HUES48 (cell line): ENCODE measurements around the gene BRD3.
"Not testable (repeated sequence)": the region's sequence is repeated elsewhere in the genome, so short reads cannot be mapped to it uniquely, and the experiment has no call there.

Experiments
- H3K27ac ChIP-seq: one replicate; pipeline ENCODE4 v1.7.0; 2013; ENCODE audit warnings: low read depth, low read length, inconsistent platforms
- H3K27me3 ChIP-seq: 2 replicates; pipeline ENCODE4 v1.6.1; 2013; ENCODE audit warnings: mild to moderate bottlenecking, low read length; ENCODE audit not compliant: control insufficient read depth, insufficient read depth
- H3K36me3 ChIP-seq: 2 replicates; pipeline ENCODE4 v1.6.1; 2013; ENCODE audit warnings: low read length; ENCODE audit not compliant: control insufficient read depth, insufficient read depth
- H3K4me1 ChIP-seq: 2 replicates; pipeline ENCODE4 v1.6.1; 2013; ENCODE audit warnings: mild to moderate bottlenecking, low read length; ENCODE audit not compliant: control insufficient read depth, insufficient read depth
- H3K4me3 ChIP-seq: 2 replicates; pipeline ENCODE4 v1.5.1; 2013; ENCODE audit warnings: mild to moderate bottlenecking, low read depth, low read length
- H3K9ac ChIP-seq: 2 replicates; pipeline ENCODE4 v1.6.1; 2013; ENCODE audit warnings: mild to moderate bottlenecking, low read depth, low read length, moderate library complexity
- H3K9me3 ChIP-seq: 2 replicates; pipeline ENCODE4 v1.6.1; 2013; ENCODE audit warnings: low read length; ENCODE audit not compliant: control insufficient read depth, insufficient read depth

Gene BRD3

GRCh38 chr9:134067904-134068743 is at the start of gene BRD3:
Gene BRD3, minus strand, starts transcription at chr9:134068026. Its CDS starts 14,549 bp downstream, at chr9:134053477.
- peaks cover 9% of the 10 kb centered on the region for H3K4me1 ChIP-seq
- no peaks in the 10 kb centered on the region for H3K36me3 ChIP-seq
- peak within 1 kb of the TSS; percentile 82 for H3K4me3 ChIP-seq
- peak within 1 kb of the TSS; percentile 75 for H3K9ac ChIP-seq
- H3K9me3 ChIP-seq = no peaks in the 10 kb centered on the region; the same call in 1 of the 2 replicates
- peak within 1 kb of the TSS; percentile 93 for H3K27ac ChIP-seq
- peaks cover 15% of the 10 kb centered on the region for H3K27me3 ChIP-seq

DNA sequence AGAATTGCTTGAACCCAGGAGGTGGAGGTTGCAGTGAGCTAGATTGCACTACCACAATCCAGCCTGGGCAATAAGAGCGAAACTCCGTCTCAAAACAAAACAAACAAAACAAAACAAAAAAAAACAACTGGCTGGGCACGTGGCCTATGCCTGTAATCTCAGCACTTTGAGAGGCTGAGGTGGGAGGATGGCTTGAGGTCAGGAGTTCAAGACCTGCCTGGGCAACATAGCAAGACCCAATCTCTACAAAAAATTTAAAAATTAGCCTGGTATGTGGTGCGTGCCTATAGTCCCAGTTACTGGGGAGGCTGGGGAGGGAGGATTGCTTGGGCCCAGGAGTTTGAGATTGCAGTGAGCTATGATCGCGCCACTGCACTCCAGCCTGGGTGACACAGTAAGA is 44.7 kb upstream of the BRD3 start:
- no peak overlapping the region for H3K27ac ChIP-seq
- no peak overlapping the region for H3K4me3 ChIP-seq
- H3K36me3 ChIP-seq = no peaks in the 10 kb centered on the region
- no peak overlapping the region for H3K9ac ChIP-seq
- no peaks in the 10 kb centered on the region for H3K4me1 ChIP-seq
- no peaks in the 10 kb centered on the region for H3K9me3 ChIP-seq
- H3K27me3 ChIP-seq = no peaks in the 10 kb centered on the region

GRCh38 chr9:134111064-134111463 is 43.2 kb upstream of the BRD3 start:
- Histone ChIP-seq H3K9me3 (no peaks in the 10 kb centered on the region), H3K9ac (no peak overlapping the region), H3K27me3 (no peaks in the 10 kb centered on the region), H3K4me3 (no peak overlapping the region), H3K27ac (no peak overlapping the region), H3K36me3 (no peaks in the 10 kb centered on the region), H3K4me1 (no peaks in the 10 kb centered on the region)

DNA sequence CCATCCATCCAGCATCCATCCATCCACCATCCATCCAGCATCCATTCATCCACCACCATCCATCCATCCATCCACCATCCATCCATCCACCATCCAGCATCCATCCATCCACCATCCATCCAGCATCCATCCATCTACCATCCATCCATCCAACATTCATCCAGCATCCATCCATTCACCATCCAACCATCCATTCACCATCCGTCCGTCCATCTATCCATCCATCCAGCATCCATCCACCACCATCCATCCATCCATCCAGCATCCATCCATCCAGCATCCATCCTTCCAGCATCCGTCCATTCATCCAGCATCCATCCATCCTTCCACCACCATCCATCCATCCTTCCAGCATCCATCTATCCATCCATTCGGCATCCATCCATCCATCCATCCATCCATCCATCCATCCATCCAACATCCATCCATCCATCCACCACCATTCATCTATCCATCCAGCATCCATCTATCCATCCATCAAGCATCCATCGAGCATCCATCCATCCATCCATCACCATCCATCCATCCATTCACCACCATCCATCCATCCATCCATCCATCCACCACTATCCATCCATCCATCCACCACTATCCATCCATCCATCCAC is 35.7 kb upstream of the BRD3 start:
- H3K27me3 ChIP-seq = no peaks in the 10 kb centered on the region
- H3K4me1 ChIP-seq = no peaks in the 10 kb centered on the region
- no peak overlapping the region for H3K27ac ChIP-seq
- no peaks in the 10 kb centered on the region for H3K9me3 ChIP-seq
- H3K4me3 ChIP-seq = no peak overlapping the region
- H3K9ac ChIP-seq = no peak overlapping the region
- H3K36me3 ChIP-seq = no peaks in the 10 kb centered on the region

- Histone ChIP-seq H3K36me3 (no peaks in the 10 kb centered on the region), H3K9ac (no peak overlapping the region), H3K27me3 (no peaks in the 10 kb centered on the region), H3K9me3 (no peaks in the 10 kb centered on the region), H3K4me1 (no peaks in the 10 kb centered on the region), H3K27ac (no peak overlapping the region), H3K4me3 (no peak overlapping the region)
Measured at GRCh38 chr9:134101623-134102149, 33.9 kb upstream of the BRD3 start.

DNA sequence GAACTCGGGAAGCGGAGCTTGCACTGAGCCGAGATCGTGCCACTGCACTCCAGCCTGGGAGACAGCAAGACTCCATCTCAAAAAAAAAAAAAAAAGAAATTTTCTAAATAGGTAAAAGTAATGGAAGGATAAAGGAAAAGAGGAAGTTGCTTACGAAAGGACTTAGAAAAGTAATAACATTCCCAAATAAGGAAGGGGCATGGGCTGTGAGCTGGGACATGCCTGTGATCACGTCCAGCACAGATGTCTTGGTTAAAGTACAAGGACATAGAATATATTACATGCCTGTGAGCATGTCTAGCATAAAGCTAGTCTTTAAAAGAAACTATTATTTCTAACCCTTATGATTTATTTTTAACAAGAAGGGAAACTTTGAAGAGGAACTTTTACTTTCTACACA is 33.3 kb upstream of the BRD3 start:
- H3K4me1 ChIP-seq, H3K27me3 ChIP-seq, H3K27ac ChIP-seq, H3K4me3 ChIP-seq, H3K36me3 ChIP-seq, H3K9me3 ChIP-seq, H3K9ac ChIP-seq: not testable (repeated sequence)

- no peaks in the 10 kb centered on the region for H3K9me3 ChIP-seq
- no peaks in the 10 kb centered on the region for H3K36me3 ChIP-seq
- H3K4me1 ChIP-seq = no peaks in the 10 kb centered on the region
- no peak overlapping the region for H3K4me3 ChIP-seq
- no peak overlapping the region for H3K9ac ChIP-seq
- H3K27me3 ChIP-seq = no peaks in the 10 kb centered on the region
- no peak overlapping the region for H3K27ac ChIP-seq
Measured at GRCh38 chr9:134100040-134100439, 32.2 kb upstream of the BRD3 start.

DNA sequence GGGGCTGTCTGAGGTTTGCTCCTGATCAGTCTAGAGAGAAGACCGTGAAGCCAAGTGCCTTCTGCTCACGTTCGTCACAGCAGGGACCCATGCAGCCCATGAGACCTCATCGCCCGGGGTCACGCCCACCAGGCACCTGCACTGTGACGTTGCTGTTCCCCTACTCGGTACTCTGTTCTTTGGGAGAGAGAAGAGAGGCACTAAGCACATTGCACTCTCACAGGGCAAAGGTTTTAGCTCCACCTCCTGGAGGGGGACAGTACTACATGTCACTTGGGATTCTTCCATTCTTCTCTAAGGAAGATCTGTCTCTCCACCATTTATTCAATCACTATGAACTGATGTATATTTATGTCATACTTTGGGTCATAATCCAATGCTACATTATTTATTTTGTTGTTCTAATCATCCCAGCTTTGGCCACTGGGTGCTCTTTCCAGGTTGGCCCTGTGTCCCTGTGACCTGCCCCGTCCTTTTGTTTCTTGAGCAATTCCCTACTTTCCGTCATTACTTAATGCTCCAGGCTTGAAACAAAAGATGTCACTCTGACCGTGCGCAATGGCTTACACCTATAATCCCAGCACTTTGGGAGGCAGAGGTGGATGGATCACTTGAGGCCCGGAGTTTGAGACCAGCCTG is 31.4 kb upstream of the BRD3 start:
- H3K4me3 ChIP-seq = no peak overlapping the region
- no peak overlapping the region for H3K9ac ChIP-seq
- H3K9me3 ChIP-seq = no peaks in the 10 kb centered on the region
- H3K27me3 ChIP-seq = no peaks in the 10 kb centered on the region
- no peaks in the 10 kb centered on the region for H3K4me1 ChIP-seq
- no peak overlapping the region for H3K27ac ChIP-seq
- H3K36me3 ChIP-seq = no peaks in the 10 kb centered on the region

DNA sequence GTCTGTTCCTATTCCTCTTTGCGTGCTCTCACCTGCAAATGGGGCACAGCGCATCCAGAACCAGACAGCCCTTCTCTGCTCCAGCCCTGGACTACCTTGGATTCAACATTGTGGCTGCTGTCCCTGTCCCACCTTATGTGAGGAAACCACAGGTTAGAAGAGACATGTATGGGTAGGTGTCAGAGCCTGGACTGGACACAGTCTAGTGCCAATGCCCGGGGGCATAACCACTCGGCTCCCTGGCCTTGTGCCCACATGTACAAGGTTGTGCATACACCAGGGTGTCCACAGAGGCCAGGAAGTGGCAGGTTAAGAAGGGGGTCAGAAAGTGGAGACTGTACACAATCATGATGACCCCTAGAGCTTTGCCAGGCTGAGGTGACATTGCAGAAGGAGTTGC is 22.1 kb upstream of the BRD3 start:
- no peaks in the 10 kb centered on the region for H3K9me3 ChIP-seq
- H3K36me3 ChIP-seq = no peaks in the 10 kb centered on the region
- no peaks in the 10 kb centered on the region for H3K27me3 ChIP-seq
- no peak overlapping the region for H3K27ac ChIP-seq
- no peaks in the 10 kb centered on the region for H3K4me1 ChIP-seq
- no peak overlapping the region for H3K9ac ChIP-seq
- H3K4me3 ChIP-seq = no peak overlapping the region

- Histone ChIP-seq H3K27me3 (no peaks in the 10 kb centered on the region), H3K4me3 (no peak overlapping the region), H3K4me1 (no peaks in the 10 kb centered on the region), H3K9ac (no peak overlapping the region), H3K9me3 (no peaks in the 10 kb centered on the region), H3K27ac (no peak overlapping the region), H3K36me3 (no peaks in the 10 kb centered on the region)
Measured at GRCh38 chr9:134088063-134088725, 20.4 kb upstream of the BRD3 start.
